SK-N-MC (cell line): ENCODE data around the gene SLC6A15.

Source experiments
- DNase-seq: peaks from one replicate; pipeline ENCODE4 v3.0.0-alpha.2; 2011; ENCODE audit warnings: low read depth, low spot score
- H3K27ac ChIP-seq: fragments of 200-600 bp; sonication (generic); 2 replicates; pipeline ENCODE4 v1.5.1; 2016; ENCODE audit warnings: mixed run types
- H3K36me3 ChIP-seq: fragments of 200-600 bp; sonication (generic); 2 replicates; pipeline ENCODE4 v1.6.1; 2017; ENCODE audit warnings: antibody characterized with exemption, low read length, mixed read lengths; ENCODE audit not compliant: insufficient read depth
- H3K4me3 ChIP-seq: fragments of 200-600 bp; sonication (generic); 2 replicates; pipeline ENCODE4 v1.5.1; 2016
- H3K9ac ChIP-seq: fragments of 200-600 bp; sonication (generic); 2 replicates; pipeline ENCODE4 v1.8.0; 2017; ENCODE audit warnings: mixed run types, mixed read lengths; ENCODE audit not compliant: insufficient read length
- H3K9me3 ChIP-seq: fragments of 200-600 bp; sonication (generic); 2 replicates; pipeline ENCODE4 v1.6.1; 2017; ENCODE audit warnings: low read depth, mild to moderate bottlenecking, antibody characterized with exemption, low read length, moderate library complexity, mixed read lengths
- EZH2 ChIP-seq: fragments of 200-600 bp; sonication (generic); IDR thresholded peaks from one replicate; pipeline ENCODE4 v1.6.1; 2017; ENCODE audit warnings: antibody characterized with exemption
- FOXP2 ChIP-seq: optimal IDR thresholded peaks from 2 replicates; pipeline ENCODE3; 2011; ENCODE audit warnings: mild to moderate bottlenecking, moderate library complexity; ENCODE audit not compliant: insufficient read depth; ENCODE audit errors: extremely low read length, control extremely low read depth
- POLR2AphosphoS5 ChIP-seq: IDR thresholded peaks from 2 replicates; pipeline ENCODE4 v1.6.1; 2012; ENCODE audit warnings: mild to moderate bottlenecking, low read depth, low read length, borderline replicate concordance

The SLC6A15 gene

GRCh38 chr12:84860718-84861117 is 51.9 kb downstream of the SLC6A15 start:
- TF ChIP-seq FOXP2 (no peak), POLR2AphosphoS5 (no peak), EZH2 (no peak)
- Histone ChIP-seq H3K9me3 (no peaks in the 10 kb centered on the region), H3K27ac (peak overlapping the region; percentile 28; the same call in 1 of the 2 replicates), H3K9ac (no peak overlapping the region), H3K36me3 (no peaks in the 10 kb centered on the region), H3K4me3 (peak overlapping the region; percentile 44; the same call in 1 of the 2 replicates)
- DNase-seq: no peak

DNA sequence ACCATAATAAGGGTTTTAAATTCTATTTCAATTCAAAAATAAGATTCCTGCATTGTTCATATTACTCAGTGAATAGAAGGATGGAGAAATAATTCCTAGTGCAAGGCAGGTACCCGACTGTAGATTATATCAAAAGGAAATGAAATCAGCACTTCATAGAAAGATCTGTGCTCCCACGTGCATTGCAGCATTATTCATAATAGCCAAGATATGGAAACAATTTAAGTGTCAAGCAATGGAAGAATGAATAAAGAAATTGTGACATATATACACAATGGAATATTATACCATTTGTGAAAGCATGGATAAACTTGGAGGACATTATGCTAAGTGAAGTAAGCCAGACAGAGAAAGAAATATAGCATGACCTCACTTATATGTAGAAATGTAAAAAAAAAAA is 53.8 kb downstream of the SLC6A15 start:
- DNase-seq: no peak
- Histone ChIP-seq H3K27ac (no peak overlapping the region), H3K9me3 (no peaks in the 10 kb centered on the region), H3K4me3 (no peak overlapping the region), H3K36me3 (no peaks in the 10 kb centered on the region), H3K9ac (no peak overlapping the region)
- TF ChIP-seq POLR2AphosphoS5 (no peak), FOXP2 (no peak), EZH2 (no peak)

- no peak for DNase-seq
- Histone ChIP-seq H3K27ac (no peak overlapping the region), H3K9me3 (no peaks in the 10 kb centered on the region), H3K36me3 (no peaks in the 10 kb centered on the region), H3K4me3 (no peak overlapping the region), H3K9ac (no peak overlapping the region)
- TF ChIP-seq EZH2 (no peak), FOXP2 (no peak)
Observed at GRCh38 chr12:84857525-84858208, 54.9 kb downstream of the SLC6A15 start.

DNA sequence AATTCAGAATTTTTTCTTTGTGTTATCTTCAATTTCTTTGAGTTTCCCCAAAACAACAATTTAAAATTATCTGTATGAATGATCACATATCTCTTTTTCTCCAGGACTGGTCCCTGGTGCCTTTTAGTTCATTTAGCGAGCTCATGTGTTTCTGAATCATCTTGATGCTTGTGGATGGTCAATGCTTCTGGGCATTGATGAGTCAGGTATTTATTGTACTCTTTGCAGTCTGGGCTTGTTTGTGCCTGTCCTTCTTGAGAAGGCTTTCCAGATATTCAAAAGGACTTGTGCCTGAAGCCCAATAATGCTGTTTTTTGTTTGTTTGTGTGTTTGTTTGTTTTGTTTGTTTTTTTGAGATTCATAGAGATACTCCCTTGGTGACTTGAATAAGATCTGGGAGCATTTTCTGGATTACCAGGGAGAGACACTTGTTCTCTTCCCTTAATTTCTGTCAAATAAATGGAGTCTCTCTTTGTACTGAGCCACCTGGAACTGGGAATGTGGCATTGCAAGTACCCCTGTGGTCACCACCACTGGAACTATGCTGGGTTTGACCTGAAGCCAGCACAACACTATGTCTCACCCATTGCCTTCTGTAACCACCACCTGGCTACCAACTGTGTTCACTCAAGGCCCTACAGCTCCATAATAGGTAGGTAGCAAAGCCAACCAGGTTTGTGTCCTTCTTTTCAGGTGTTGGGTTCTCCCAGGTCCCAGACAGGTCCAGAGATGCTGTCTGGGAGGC is 56.3 kb downstream of the SLC6A15 start:
- Histone ChIP-seq H3K9ac (no peak overlapping the region), H3K4me3 (no peak overlapping the region), H3K27ac (no peak overlapping the region), H3K36me3 (no peaks in the 10 kb centered on the region), H3K9me3 (no peaks in the 10 kb centered on the region)
- TF ChIP-seq EZH2 (no peak), FOXP2 (no peak), POLR2AphosphoS5 (no peak)
- no peak for DNase-seq

- DNase-seq: no peak
Observed at GRCh38 chr12:84843593-84844144, 68.9 kb downstream of the SLC6A15 start.

GRCh38 chr12:84842406-84843013 is 70.1 kb downstream of the SLC6A15 start:
- H3K4me3 ChIP-seq: no peak overlapping the region
- no peak for TF ChIP-seq FOXP2
- TF ChIP-seq EZH2: no peak
- TF ChIP-seq POLR2AphosphoS5: no peak
- H3K9ac ChIP-seq: no peak overlapping the region
- no peaks in the 10 kb centered on the region for H3K36me3 ChIP-seq
- no peak overlapping the region for H3K27ac ChIP-seq
- no peaks in the 10 kb centered on the region for H3K9me3 ChIP-seq
- peak; percentile 48 for DNase-seq

More at GRCh38 chr12:84843593-84844144, 68.9 kb downstream of the SLC6A15 start:
- H3K9ac ChIP-seq: no peak overlapping the region
- TF ChIP-seq FOXP2: no peak
- no peaks in the 10 kb centered on the region for H3K9me3 ChIP-seq
- no peaks in the 10 kb centered on the region for H3K36me3 ChIP-seq
- no peak overlapping the region for H3K4me3 ChIP-seq
- no peak overlapping the region for H3K27ac ChIP-seq

DNA sequence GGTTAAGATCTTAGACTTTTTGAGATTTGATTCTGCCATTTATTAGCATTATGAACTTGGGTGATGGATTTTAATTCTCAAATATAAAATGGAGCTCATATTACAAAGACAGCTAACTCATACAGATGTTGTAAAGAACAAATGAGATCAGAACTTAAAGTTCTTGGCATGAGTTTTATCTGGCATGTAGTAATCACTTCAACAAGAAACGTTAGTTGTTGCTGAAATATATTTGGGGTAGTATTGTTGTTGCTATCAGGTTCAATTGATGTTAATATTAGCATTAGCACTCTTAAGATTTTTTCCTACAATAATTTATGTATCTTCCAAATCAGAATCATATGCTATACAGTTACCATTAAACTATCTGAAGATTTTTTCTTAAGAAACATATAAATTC is 71.0 kb downstream of the SLC6A15 start:
- Histone ChIP-seq H3K27ac (no peak overlapping the region), H3K4me3 (no peak overlapping the region), H3K9ac (no peak overlapping the region), H3K36me3 (no peaks in the 10 kb centered on the region), H3K9me3 (no peaks in the 10 kb centered on the region)
- no peak for TF ChIP-seq FOXP2
- no peak for TF ChIP-seq POLR2AphosphoS5
- TF ChIP-seq EZH2: no peak
- no peak for DNase-seq

DNA sequence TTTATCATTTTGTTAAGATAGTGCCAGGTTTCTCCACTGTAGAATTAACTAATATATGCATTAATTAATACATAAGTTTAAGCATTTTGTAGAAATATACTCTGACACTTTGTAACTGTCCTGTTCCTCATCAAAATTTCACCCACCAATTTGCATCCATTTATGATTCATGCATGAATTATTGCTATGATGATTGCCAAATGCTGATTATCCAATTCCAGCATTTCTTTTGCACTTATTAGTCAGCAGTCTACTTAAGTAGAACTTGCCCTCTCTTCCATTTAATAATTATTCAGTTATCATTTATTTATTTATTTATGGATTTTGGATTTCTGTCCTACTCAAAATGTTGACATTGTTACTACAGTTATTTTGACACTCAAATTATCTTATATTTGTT is 72.2 kb downstream of the SLC6A15 start:
- Histone ChIP-seq H3K9me3 (no peaks in the 10 kb centered on the region), H3K4me3 (no peak overlapping the region), H3K36me3 (no peaks in the 10 kb centered on the region), H3K27ac (no peak overlapping the region), H3K9ac (no peak overlapping the region)
- DNase-seq: no peak
- TF ChIP-seq POLR2AphosphoS5 (no peak), FOXP2 (no peak), EZH2 (no peak)

- no peak for DNase-seq
- Histone ChIP-seq H3K9me3 (no peaks in the 10 kb centered on the region), H3K27ac (no peak overlapping the region), H3K9ac (no peak overlapping the region), H3K36me3 (no peaks in the 10 kb centered on the region), H3K4me3 (no peak overlapping the region)
- TF ChIP-seq FOXP2: no peak
- TF ChIP-seq POLR2AphosphoS5: no peak
- no peak for TF ChIP-seq EZH2
Observed at GRCh38 chr12:84826925-84827324, 85.7 kb downstream of the SLC6A15 start.
